Measurements from ENCODE around the gene SRI. TPM values are rescaled to one million over a fixed set of nuclear protein-coding genes. Genes with fewer than 3 reads are reported as not detected.
A peak's percentile ranks its signal among the peaks of the same experiment; 100 is the strongest.

Gene SRI
- total and polyA plus RNA-seq, 7 donors = 38.1 to 2,603 (median 80.9) TPM

DNA sequence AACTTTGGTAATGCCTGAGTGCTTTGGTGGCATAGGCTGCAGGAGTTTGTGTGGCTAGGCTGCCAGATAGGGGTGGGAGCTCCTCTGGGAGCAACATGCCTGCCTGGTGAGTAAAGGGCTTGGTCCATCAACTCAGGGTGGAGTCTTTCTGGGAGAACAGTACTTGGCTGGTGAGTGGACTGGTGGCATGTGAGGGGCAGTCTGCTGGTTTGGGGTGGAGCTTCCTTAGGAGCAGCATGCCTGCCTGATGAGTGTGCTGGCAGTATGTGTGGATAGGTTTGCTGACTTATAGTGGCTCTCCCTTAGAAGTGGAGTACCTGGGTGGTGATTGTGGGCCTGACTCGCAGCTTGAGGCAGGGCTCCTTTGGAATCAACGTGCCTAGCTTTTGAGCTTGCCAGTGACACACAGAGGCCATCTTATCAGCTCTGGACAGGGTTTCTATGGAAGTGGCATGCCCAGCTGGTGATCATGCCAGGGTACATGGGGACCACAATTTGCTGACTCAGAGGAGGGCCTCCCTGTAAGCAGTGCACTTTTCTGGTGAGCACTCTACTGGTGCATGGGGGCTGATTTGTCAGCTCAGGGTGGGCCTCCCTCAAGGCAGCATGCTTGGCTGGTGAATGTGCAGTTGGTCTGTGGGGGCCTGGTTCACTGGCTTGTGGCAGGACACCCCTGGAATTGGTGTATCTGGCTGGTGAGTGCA lies 35.0 kb upstream of the SRI start:
- WGBS, 2 donors = 87 to 96% methylated on average over 2 of the region's 2 CpGs
- Histone ChIP-seq H3K36me3 (no peaks in the 10 kb centered on the region), H3K27ac (no peak overlapping the region), H3K4me1 (no peaks in the 10 kb centered on the region), H3K27me3 (no peaks in the 10 kb centered on the region), H3K9me3 (peaks cover 0 to 13% (median 6%) of the 10 kb centered on the region in 4 donors), H3K4me3 (no peak overlapping the region)
- TF ChIP-seq POLR2A (IDR thresholded peaks at IDR 0.05) = no peak
- TF ChIP-seq CTCF (IDR thresholded peaks at IDR 0.05) = no peak
- no peak for TF ChIP-seq POLR2AphosphoS5 (IDR thresholded peaks at IDR 0.05)
- no peak for TF ChIP-seq EP300 (IDR thresholded peaks at IDR 0.05)
- intact Hi-C loops (cut with DNase I) = no loop called here
- no peak for DNase-seq

DNA sequence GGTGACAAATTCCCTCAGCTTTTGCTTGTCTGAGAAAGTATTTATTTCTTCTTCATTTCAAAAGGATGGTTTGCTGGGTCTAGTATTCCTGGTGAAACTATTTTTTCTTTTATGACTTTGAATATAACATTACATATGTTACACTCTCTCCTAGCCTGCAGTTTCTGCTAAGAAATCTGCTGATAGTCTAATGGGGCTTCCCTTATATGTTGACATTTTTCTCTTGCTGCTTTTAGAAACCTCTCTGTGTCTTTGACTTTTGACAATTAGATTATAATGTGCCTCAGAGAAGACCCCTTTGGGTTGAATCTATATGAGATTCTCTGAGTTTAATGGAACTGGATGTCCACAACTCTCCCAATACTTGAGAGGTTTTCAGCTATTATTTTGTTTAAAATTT lies 33.8 kb upstream of the SRI start:
- Histone ChIP-seq H3K36me3 (no peaks in the 10 kb centered on the region), H3K4me3 (no peak overlapping the region), H3K27ac (no peak overlapping the region), H3K27me3 (no peaks in the 10 kb centered on the region), H3K9me3 (peaks cover 0 to 13% (median 6%) of the 10 kb centered on the region in 4 donors), H3K4me1 (no peaks in the 10 kb centered on the region)
- TF ChIP-seq POLR2A (IDR thresholded peaks at IDR 0.05) = no peak
- no peak for TF ChIP-seq CTCF (IDR thresholded peaks at IDR 0.05)
- no peak for TF ChIP-seq EP300 (IDR thresholded peaks at IDR 0.05)
- TF ChIP-seq POLR2AphosphoS5 (IDR thresholded peaks at IDR 0.05) = no peak
- DNase-seq = no peak
- intact Hi-C loops (cut with DNase I) = no loop called here

GRCh38 chr7:88244258-88244657 lies 24.4 kb upstream of the SRI start:
- WGBS, 2 donors = 94 to 96% methylated on average over 1 of the region's 1 CpG
- no peak overlapping the region for H3K27ac ChIP-seq
- H3K4me3 ChIP-seq = no peak overlapping the region
- no peak for DNase-seq
- intact Hi-C loops (cut with DNase I) = no loop called here
- H3K27me3 ChIP-seq = no peaks in the 10 kb centered on the region
- TF ChIP-seq POLR2AphosphoS5 (IDR thresholded peaks at IDR 0.05) (no peak), EP300 (IDR thresholded peaks at IDR 0.05) (no peak), CTCF (IDR thresholded peaks at IDR 0.05) (no peak), POLR2A (IDR thresholded peaks at IDR 0.05) (no peak)
- no peaks in the 10 kb centered on the region for H3K4me1 ChIP-seq
- no peaks in the 10 kb centered on the region for H3K9me3 ChIP-seq
- no peaks in the 10 kb centered on the region for H3K36me3 ChIP-seq

DNA sequence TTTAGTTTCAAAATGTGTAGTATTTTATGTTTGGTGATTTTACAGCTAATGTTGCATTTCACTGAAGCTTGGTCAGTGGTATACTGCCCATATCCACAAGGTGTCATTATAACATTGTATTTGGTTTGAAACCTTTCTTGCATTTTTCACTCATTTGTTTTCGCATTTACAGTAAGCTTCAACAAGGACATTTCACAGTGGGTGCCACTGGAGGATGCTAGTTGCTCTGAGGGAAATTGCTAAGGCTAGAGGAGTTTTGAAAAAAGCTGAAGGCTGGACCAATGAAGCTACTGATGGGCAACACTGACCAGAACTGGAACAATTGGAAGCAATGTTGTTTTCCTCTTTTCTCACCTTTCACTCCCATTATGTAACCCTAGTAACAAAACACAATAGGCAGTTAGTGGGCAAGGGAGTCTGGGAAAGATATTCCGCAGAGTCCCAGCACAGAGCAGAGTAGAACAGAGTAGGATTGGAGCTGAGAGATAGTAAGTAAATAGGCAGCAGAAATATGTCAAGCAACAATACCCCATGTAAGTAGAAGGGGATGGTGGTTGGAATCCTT lies 23.6 kb upstream of the SRI start:
- no peak for TF ChIP-seq POLR2AphosphoS5 (IDR thresholded peaks at IDR 0.05)
- peak; percentile 23 to 57 (median 34) for TF ChIP-seq CTCF (IDR thresholded peaks at IDR 0.05)
- TF ChIP-seq EP300 (IDR thresholded peaks at IDR 0.05) = no peak
- no peak for TF ChIP-seq POLR2A (IDR thresholded peaks at IDR 0.05)
- intact Hi-C loops (cut with DNase I) = no loop called here
- Histone ChIP-seq H3K4me3 (no peak overlapping the region), H3K27ac (no peak overlapping the region), H3K27me3 (no peaks in the 10 kb centered on the region), H3K36me3 (no peaks in the 10 kb centered on the region), H3K4me1 (no peaks in the 10 kb centered on the region), H3K9me3 (no peaks in the 10 kb centered on the region)
- no peak for DNase-seq
- WGBS, 2 donors = 16 to 39% methylated on average over 2 of the region's 2 CpGs

All from sigmoid colon (tissue), 7 donors.